GM23338 (cell line): ENCODE data around the gene AGAP1. TPM values are rescaled to one million over a fixed set of nuclear protein-coding genes. Genes with fewer than 3 reads are reported as not detected.

ENCODE experiments used
- ATAC-seq: fragments of 200-7000 bp; cut with Tn5 transposase; 3 replicates; pipeline ENCODE4 v1.9.1; 2020
- DNase-seq: peaks from one replicate; pipeline ENCODE4 v3.0.0-alpha.2; 2015; ENCODE audit warnings: low spot score
- H2AFZ ChIP-seq: fragments of 200-600 bp; sonication (generic); 2 replicates; pipeline ENCODE4 v1.8.0; 2016; ENCODE audit warnings: antibody characterized with exemption, mild to moderate bottlenecking, moderate library complexity
- H3F3A ChIP-seq: fragments of 200-600 bp; sonication (generic); replicated peaks from 2 replicates; pipeline ENCODE4 v1.8.0; 2017; ENCODE audit warnings: antibody characterized with exemption, mixed run types, low read depth
- H3K27ac ChIP-seq: fragments of 200-600 bp; sonication (generic); 2 replicates; pipeline ENCODE4 v1.6.1; 2016; ENCODE audit warnings: low read depth
- H3K27me3 ChIP-seq: fragments of 200-600 bp; sonication (generic); 2 replicates; pipeline ENCODE4 v1.8.0; 2016; ENCODE audit warnings: mild to moderate bottlenecking, mixed run types, moderate library complexity; ENCODE audit not compliant: insufficient read depth
- H3K36me3 ChIP-seq: fragments of 200-600 bp; sonication (generic); 2 replicates; pipeline ENCODE4 v1.8.0; 2016; ENCODE audit warnings: mild to moderate bottlenecking; ENCODE audit not compliant: insufficient read depth
- H3K4me1 ChIP-seq: fragments of 200-600 bp; sonication (generic); 2 replicates; pipeline ENCODE4 v1.8.0; 2016; ENCODE audit warnings: mild to moderate bottlenecking, moderate library complexity; ENCODE audit not compliant: insufficient read depth
- H3K4me2 ChIP-seq: fragments of 200-600 bp; sonication (generic); 2 replicates; pipeline ENCODE4 v1.7.1; 2017; ENCODE audit warnings: mixed run types
- H3K4me3 ChIP-seq: fragments of 200-600 bp; sonication (generic); 2 replicates; pipeline ENCODE4 v1.6.1; 2016; ENCODE audit warnings: mixed run types
- H3K79me2 ChIP-seq: fragments of 200-600 bp; sonication (generic); replicated peaks from 2 replicates; pipeline ENCODE4 v1.8.0; 2017; ENCODE audit warnings: mild to moderate bottlenecking; ENCODE audit not compliant: insufficient read depth
- H3K9me2 ChIP-seq: fragments of 200-600 bp; sonication (generic); 2 replicates; pipeline ENCODE4 v1.8.0; 2017; ENCODE audit not compliant: insufficient read depth
- H4K20me1 ChIP-seq: fragments of 200-600 bp; sonication (generic); replicated peaks from 2 replicates; pipeline ENCODE4 v1.8.0; 2017; ENCODE audit warnings: mild to moderate bottlenecking; ENCODE audit not compliant: insufficient read depth
- H3K27ac Mint-ChIP-seq: 2 replicates; pipeline ENCODE4 v1.8.0; 2020; ENCODE audit warnings: inconsistent platforms, mild to moderate bottlenecking, moderate library complexity, mixed read lengths
- H3K27me3 Mint-ChIP-seq: 3 replicates; pipeline ENCODE4 v1.8.0; 2022; ENCODE audit warnings: low read depth, mild to moderate bottlenecking, moderate library complexity, mixed read lengths, inconsistent platforms; ENCODE audit not compliant: insufficient read depth, poor library complexity
- H3K36me3 Mint-ChIP-seq: 3 replicates; pipeline ENCODE4 v1.8.0; 2021; ENCODE audit warnings: low read depth, mild to moderate bottlenecking, inconsistent platforms, moderate library complexity, mixed read lengths
- H3K4me1 Mint-ChIP-seq: 3 replicates; pipeline ENCODE4 v1.8.0; 2020; ENCODE audit warnings: mild to moderate bottlenecking, inconsistent platforms, mixed read lengths
- H3K4me3 Mint-ChIP-seq: 3 replicates; pipeline ENCODE4 v1.8.0; 2021; ENCODE audit warnings: moderate library complexity, mild to moderate bottlenecking, inconsistent platforms, mixed read lengths
- H3K9me3 Mint-ChIP-seq: 3 replicates; pipeline ENCODE4 v1.8.0; 2020; ENCODE audit warnings: moderate library complexity, mild to moderate bottlenecking, inconsistent platforms, mixed read lengths
- CREB1 ChIP-seq: fragments of 250-450 bp; sonication (Bioruptor Pico); IDR thresholded peaks from 2 replicates; pipeline ENCODE4 v1.5.0; 2020; ENCODE audit warnings: low read depth, mild to moderate bottlenecking, moderate library complexity
- EZH2 ChIP-seq: fragments of 200-600 bp; sonication (generic); IDR thresholded peaks from one replicate; pipeline ENCODE4 v1.8.0; 2017; ENCODE audit warnings: antibody characterized with exemption, mild to moderate bottlenecking, low read depth; ENCODE audit not compliant: unreplicated experiment
- EZH2phosphoT487 ChIP-seq: fragments of 200-600 bp; sonication (generic); IDR thresholded peaks from one replicate; pipeline ENCODE4 v1.8.1; 2018; ENCODE audit warnings: antibody characterized with exemption; ENCODE audit not compliant: unreplicated experiment
- JUNB ChIP-seq: IDR thresholded peaks from one replicate; pipeline ENCODE4 v1.6.1; 2016; ENCODE audit warnings: antibody characterized with exemption; ENCODE audit not compliant: unreplicated experiment
- NANOG ChIP-seq: IDR thresholded peaks from 2 replicates; pipeline ENCODE4 v1.6.1; 2016; ENCODE audit warnings: antibody characterized with exemption, borderline replicate concordance
- POLR2AphosphoS5 ChIP-seq: IDR thresholded peaks from 2 replicates; pipeline ENCODE4 v1.6.1; 2016; ENCODE audit warnings: antibody characterized with exemption, low read depth
- STAT1 ChIP-seq: IDR thresholded peaks from one replicate; pipeline ENCODE4 v1.6.1; 2016; ENCODE audit warnings: antibody characterized with exemption; ENCODE audit not compliant: unreplicated experiment
- ZNF114 ChIP-seq: fragments of 250-450 bp; sonication (Bioruptor Pico); IDR thresholded peaks from 2 replicates; pipeline ENCODE4 v1.5.0; 2020; ENCODE audit warnings: mild to moderate bottlenecking, moderate library complexity
- ZNF331 ChIP-seq: fragments of 250-450 bp; sonication (Bioruptor Pico); IDR thresholded peaks from 2 replicates; pipeline ENCODE4 v1.5.0; 2020; ENCODE audit warnings: low read depth, mild to moderate bottlenecking, moderate library complexity
- polyA plus RNA-seq: library from polyadenylated mRNA; unstranded; fragments of >200 nt; fragmentation: Nextera tagmentation; extraction: Ambion mirVana; gene quantifications from 2 replicates; pipeline ENCODE4 v1.2.1, GENCODE V29; 2016
- total RNA-seq: library from RNA; depleted of rRNA; stranded (reverse); fragments of >200 nt; shearing (Covaris generic); gene quantifications from 2 replicates; pipeline ENCODE4 v1.2.3, GENCODE V29; 2014
- TF ChIP-seq, protein P1 (sequence below): fragments of 250-450 bp; sonication (Bioruptor Pico); IDR thresholded peaks from 2 replicates; pipeline ENCODE4 v1.5.0; 2020; ENCODE audit warnings: mild to moderate bottlenecking, moderate library complexity
- TF ChIP-seq, protein P2 (sequence below): IDR thresholded peaks from 2 replicates; pipeline ENCODE4 v1.6.1; 2016; ENCODE audit warnings: antibody characterized with exemption
- TF ChIP-seq, protein P3 (sequence below): IDR thresholded peaks from one replicate; pipeline ENCODE4 v1.6.1; 2018; ENCODE audit warnings: antibody characterized with exemption; ENCODE audit not compliant: unreplicated experiment
- TF ChIP-seq, protein P4 (sequence below), 2 experiments: fragments of 200-600 bp in 1 of 2; sonication (generic) in 1 of 2; conservative IDR thresholded peaks; 2 replicates each; pipeline versions ENCODE4 v1.5.1 to v1.6.1; 2016 to 2017; ENCODE audit warnings: antibody characterized with exemption in 2 of 2, low read depth in 2 of 2, mild to moderate bottlenecking in 2 of 2, moderate library complexity in 1 of 2

AGAP1 gene
- total and polyA plus RNA-seq, 2 experiments from 2014 or later: 13.3 to 27.9 TPM

DNA sequence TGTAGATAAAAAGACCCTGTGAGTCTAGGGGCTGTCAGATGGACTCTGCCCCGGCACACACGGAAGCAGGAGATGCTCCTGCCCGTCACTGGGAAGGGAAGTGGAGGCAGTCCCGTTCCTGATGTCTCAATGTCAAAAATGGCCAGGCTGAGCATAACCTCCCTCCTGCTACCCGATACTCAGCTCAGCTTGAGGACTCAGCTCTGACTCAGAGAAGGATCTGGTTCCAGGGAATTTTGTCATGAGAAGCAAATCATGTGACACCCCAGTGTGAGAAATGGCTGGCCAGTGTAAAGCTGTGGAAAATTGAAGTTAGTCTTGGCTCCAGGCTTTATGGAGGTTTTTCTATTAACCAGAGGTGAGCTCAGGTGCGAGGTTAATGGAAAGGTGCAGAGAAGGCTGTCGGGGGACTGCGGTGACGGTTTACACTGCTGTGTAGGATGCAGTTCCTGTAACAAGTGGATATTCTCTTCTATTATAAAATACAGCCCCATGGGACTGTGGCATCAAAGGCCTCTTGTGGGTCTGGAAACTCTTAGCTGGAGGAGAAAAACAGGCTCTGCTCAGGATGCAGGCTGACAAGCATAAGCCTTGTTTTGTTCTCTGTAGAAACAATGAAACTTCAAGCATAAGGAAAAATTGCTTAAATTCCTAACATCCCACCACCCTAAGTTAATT lies 24.7 kb upstream of the AGAP1 start:
- no peaks in the 10 kb centered on the region for H3K27me3 ChIP-seq
- Mint-ChIP-seq H3K36me3 (no peaks in the 10 kb centered on the region), H3K27ac (no peak overlapping the region), H3K4me1 (peaks cover 11% of the 10 kb centered on the region; the same call in 2 of the 3 replicates), H3K9me3 (no peaks in the 10 kb centered on the region), H3K4me3 (no peak overlapping the region), H3K27me3 (peaks cover 8% of the 10 kb centered on the region)
- TF ChIP-seq JUNB (no peak), POLR2AphosphoS5 (no peak), EZH2phosphoT487 (no peak), CREB1 (CRISPR knock-in tag) (no peak), NANOG (no peak), STAT1 (no peak), EZH2 (no peak), ZNF331 (CRISPR knock-in tag) (no peak), ZNF114 (CRISPR knock-in tag) (no peak)
- TF ChIP-seq, protein P1, sequence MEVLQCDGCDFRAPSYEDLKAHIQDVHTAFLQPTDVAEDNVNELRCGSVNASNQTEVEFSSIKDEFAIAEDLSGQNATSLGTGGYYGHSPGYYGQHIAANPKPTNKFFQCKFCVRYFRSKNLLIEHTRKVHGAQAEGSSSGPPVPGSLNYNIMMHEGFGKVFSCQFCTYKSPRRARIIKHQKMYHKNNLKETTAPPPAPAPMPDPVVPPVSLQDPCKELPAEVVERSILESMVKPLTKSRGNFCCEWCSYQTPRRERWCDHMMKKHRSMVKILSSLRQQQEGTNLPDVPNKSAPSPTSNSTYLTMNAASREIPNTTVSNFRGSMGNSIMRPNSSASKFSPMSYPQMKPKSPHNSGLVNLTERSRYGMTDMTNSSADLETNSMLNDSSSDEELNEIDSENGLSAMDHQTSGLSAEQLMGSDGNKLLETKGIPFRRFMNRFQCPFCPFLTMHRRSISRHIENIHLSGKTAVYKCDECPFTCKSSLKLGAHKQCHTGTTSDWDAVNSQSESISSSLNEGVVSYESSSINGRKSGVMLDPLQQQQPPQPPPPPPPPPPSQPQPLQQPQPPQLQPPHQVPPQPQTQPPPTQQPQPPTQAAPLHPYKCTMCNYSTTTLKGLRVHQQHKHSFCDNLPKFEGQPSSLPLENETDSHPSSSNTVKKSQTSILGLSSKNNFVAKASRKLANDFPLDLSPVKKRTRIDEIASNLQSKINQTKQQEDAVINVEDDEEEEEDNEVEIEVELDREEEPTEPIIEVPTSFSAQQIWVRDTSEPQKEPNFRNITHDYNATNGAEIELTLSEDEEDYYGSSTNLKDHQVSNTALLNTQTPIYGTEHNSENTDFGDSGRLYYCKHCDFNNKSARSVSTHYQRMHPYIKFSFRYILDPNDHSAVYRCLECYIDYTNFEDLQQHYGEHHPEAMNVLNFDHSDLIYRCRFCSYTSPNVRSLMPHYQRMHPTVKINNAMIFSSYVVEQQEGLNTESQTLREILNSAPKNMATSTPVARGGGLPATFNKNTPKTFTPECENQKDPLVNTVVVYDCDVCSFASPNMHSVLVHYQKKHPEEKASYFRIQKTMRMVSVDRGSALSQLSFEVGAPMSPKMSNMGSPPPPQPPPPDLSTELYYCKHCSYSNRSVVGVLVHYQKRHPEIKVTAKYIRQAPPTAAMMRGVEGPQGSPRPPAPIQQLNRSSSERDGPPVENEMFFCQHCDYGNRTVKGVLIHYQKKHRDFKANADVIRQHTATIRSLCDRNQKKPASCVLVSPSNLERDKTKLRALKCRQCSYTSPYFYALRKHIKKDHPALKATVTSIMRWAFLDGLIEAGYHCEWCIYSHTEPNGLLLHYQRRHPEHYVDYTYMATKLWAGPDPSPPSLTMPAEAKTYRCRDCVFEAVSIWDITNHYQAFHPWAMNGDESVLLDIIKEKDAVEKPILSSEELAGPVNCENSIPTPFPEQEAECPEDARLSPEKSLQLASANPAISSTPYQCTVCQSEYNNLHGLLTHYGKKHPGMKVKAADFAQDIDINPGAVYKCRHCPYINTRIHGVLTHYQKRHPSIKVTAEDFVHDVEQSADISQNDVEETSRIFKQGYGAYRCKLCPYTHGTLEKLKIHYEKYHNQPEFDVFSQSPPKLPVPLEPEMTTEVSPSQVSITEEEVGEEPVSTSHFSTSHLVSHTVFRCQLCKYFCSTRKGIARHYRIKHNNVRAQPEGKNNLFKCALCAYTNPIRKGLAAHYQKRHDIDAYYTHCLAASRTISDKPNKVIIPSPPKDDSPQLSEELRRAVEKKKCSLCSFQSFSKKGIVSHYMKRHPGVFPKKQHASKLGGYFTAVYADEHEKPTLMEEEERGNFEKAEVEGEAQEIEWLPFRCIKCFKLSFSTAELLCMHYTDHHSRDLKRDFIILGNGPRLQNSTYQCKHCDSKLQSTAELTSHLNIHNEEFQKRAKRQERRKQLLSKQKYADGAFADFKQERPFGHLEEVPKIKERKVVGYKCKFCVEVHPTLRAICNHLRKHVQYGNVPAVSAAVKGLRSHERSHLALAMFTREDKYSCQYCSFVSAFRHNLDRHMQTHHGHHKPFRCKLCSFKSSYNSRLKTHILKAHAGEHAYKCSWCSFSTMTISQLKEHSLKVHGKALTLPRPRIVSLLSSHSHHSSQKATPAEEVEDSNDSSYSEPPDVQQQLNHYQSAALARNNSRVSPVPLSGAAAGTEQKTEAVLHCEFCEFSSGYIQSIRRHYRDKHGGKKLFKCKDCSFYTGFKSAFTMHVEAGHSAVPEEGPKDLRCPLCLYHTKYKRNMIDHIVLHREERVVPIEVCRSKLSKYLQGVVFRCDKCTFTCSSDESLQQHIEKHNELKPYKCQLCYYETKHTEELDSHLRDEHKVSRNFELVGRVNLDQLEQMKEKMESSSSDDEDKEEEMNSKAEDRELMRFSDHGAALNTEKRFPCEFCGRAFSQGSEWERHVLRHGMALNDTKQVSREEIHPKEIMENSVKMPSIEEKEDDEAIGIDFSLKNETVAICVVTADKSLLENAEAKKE: no peak
- TF ChIP-seq, protein P2, sequence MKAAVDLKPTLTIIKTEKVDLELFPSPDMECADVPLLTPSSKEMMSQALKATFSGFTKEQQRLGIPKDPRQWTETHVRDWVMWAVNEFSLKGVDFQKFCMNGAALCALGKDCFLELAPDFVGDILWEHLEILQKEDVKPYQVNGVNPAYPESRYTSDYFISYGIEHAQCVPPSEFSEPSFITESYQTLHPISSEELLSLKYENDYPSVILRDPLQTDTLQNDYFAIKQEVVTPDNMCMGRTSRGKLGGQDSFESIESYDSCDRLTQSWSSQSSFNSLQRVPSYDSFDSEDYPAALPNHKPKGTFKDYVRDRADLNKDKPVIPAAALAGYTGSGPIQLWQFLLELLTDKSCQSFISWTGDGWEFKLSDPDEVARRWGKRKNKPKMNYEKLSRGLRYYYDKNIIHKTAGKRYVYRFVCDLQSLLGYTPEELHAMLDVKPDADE: no peak
- TF ChIP-seq, protein P3, sequence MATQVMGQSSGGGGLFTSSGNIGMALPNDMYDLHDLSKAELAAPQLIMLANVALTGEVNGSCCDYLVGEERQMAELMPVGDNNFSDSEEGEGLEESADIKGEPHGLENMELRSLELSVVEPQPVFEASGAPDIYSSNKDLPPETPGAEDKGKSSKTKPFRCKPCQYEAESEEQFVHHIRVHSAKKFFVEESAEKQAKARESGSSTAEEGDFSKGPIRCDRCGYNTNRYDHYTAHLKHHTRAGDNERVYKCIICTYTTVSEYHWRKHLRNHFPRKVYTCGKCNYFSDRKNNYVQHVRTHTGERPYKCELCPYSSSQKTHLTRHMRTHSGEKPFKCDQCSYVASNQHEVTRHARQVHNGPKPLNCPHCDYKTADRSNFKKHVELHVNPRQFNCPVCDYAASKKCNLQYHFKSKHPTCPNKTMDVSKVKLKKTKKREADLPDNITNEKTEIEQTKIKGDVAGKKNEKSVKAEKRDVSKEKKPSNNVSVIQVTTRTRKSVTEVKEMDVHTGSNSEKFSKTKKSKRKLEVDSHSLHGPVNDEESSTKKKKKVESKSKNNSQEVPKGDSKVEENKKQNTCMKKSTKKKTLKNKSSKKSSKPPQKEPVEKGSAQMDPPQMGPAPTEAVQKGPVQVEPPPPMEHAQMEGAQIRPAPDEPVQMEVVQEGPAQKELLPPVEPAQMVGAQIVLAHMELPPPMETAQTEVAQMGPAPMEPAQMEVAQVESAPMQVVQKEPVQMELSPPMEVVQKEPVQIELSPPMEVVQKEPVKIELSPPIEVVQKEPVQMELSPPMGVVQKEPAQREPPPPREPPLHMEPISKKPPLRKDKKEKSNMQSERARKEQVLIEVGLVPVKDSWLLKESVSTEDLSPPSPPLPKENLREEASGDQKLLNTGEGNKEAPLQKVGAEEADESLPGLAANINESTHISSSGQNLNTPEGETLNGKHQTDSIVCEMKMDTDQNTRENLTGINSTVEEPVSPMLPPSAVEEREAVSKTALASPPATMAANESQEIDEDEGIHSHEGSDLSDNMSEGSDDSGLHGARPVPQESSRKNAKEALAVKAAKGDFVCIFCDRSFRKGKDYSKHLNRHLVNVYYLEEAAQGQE: no peak
- TF ChIP-seq, protein P4, sequence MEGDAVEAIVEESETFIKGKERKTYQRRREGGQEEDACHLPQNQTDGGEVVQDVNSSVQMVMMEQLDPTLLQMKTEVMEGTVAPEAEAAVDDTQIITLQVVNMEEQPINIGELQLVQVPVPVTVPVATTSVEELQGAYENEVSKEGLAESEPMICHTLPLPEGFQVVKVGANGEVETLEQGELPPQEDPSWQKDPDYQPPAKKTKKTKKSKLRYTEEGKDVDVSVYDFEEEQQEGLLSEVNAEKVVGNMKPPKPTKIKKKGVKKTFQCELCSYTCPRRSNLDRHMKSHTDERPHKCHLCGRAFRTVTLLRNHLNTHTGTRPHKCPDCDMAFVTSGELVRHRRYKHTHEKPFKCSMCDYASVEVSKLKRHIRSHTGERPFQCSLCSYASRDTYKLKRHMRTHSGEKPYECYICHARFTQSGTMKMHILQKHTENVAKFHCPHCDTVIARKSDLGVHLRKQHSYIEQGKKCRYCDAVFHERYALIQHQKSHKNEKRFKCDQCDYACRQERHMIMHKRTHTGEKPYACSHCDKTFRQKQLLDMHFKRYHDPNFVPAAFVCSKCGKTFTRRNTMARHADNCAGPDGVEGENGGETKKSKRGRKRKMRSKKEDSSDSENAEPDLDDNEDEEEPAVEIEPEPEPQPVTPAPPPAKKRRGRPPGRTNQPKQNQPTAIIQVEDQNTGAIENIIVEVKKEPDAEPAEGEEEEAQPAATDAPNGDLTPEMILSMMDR (conservative IDR thresholded peaks at IDR 0.05; ENCODE audit: low read depth in 2 of 2): no peak
- H2AFZ ChIP-seq: peak overlapping the region; percentile 31; the same call in 1 of the 2 replicates
- H3K27ac ChIP-seq: no peak overlapping the region
- no peaks in the 10 kb centered on the region for H3K4me1 ChIP-seq
- no peaks in the 10 kb centered on the region for H3F3A ChIP-seq
- H3K4me3 ChIP-seq: no peak overlapping the region
- no peaks in the 10 kb centered on the region for H3K79me2 ChIP-seq
- no peaks in the 10 kb centered on the region for H3K36me3 ChIP-seq
- no peaks in the 10 kb centered on the region for H3K9me2 ChIP-seq
- H4K20me1 ChIP-seq: no peaks in the 10 kb centered on the region
- H3K4me2 ChIP-seq: no peak overlapping the region
- ATAC-seq (peak; percentile 52), DNase-seq (peak; percentile 22)
